HG03196 (cell line): ENCODE data around the gene AVEN.
"Not testable (repeated sequence)": the region's sequence is repeated elsewhere in the genome, so short reads cannot be mapped to it uniquely, and the experiment has no call there.

ENCODE experiments used
- ATAC-seq: cut with Tn5 transposase; IDR thresholded peaks from one replicate; pipeline ENCODE4 v1.9.1; 2021; ENCODE audit not compliant: unreplicated experiment

The AVEN gene

GRCh38 chr15:34043391-34043790 lies 4.4 kb upstream of the AVEN start:
- ATAC-seq = no peak

GRCh38 chr15:34039790-34040113 lies 748 bp upstream of the AVEN start:
- no peak for ATAC-seq

GRCh38 chr15:34038023-34038870 lies 757 bp downstream of the AVEN start:
- peak; percentile 71 for ATAC-seq

- ATAC-seq = no peak
Measured at GRCh38 chr15:34031987-34032760, 6.8 kb downstream of the AVEN start.

GRCh38 chr15:34027606-34028005 lies 11.4 kb downstream of the AVEN start:
- no peak for ATAC-seq

GRCh38 chr15:34025252-34025651 lies 13.8 kb downstream of the AVEN start:
- no peak for ATAC-seq

- ATAC-seq = no peak
Measured at GRCh38 chr15:34023907-34024306, 15.1 kb downstream of the AVEN start.

- ATAC-seq = no peak
Measured at GRCh38 chr15:34019369-34019990, 19.5 kb downstream of the AVEN start.

GRCh38 chr15:34018738-34019137 lies 20.3 kb downstream of the AVEN start:
- ATAC-seq = not testable (repeated sequence)

GRCh38 chr15:34018021-34018645 lies 20.9 kb downstream of the AVEN start:
- no peak for ATAC-seq

GRCh38 chr15:34014556-34014955 lies 24.4 kb downstream of the AVEN start:
- no peak for ATAC-seq

- no peak for ATAC-seq
Measured at GRCh38 chr15:34013746-34014145, 25.3 kb downstream of the AVEN start.

- ATAC-seq = no peak
Measured at GRCh38 chr15:34012461-34013028, 26.5 kb downstream of the AVEN start.

- ATAC-seq = no peak
Measured at GRCh38 chr15:34011481-34011880, 27.5 kb downstream of the AVEN start.

GRCh38 chr15:34010921-34011320 lies 28.1 kb downstream of the AVEN start:
- no peak for ATAC-seq

GRCh38 chr15:34009656-34010055 lies 29.3 kb downstream of the AVEN start:
- ATAC-seq = no peak

GRCh38 chr15:34006381-34006780 lies 32.6 kb downstream of the AVEN start:
- ATAC-seq = no peak

GRCh38 chr15:34001536-34001935 lies 37.5 kb downstream of the AVEN start:
- ATAC-seq = no peak

- ATAC-seq = not testable (repeated sequence)
Measured at GRCh38 chr15:33995666-33996065, 43.3 kb downstream of the AVEN start.

GRCh38 chr15:33994005-33994615 lies 44.9 kb downstream of the AVEN start:
- ATAC-seq = no peak

GRCh38 chr15:33988384-33988783 lies 50.6 kb downstream of the AVEN start:
- ATAC-seq = no peak
